Coronary artery (tissue), 2 donors: ENCODE results near the gene FKBP3.

Source experiments
- DNase-seq: peaks from one replicate; pipeline ENCODE4 v3.0.0-alpha.2; 2017; ENCODE audit warnings: low spot score
- H3K27ac ChIP-seq, 2 donors: fragments of 200-600 bp; sonication (generic); one replicate each; pipeline ENCODE4 v1.5.1; 2016 to 2019
- H3K4me3 ChIP-seq: fragments of 200-600 bp; sonication (generic); 2 replicates; pipeline ENCODE4 v1.5.1; 2016; ENCODE audit warnings: mild to moderate bottlenecking, moderate library complexity
- TF ChIP-seq, protein P1 (sequence below): fragments of 200-600 bp; sonication (generic); IDR thresholded peaks from one replicate; pipeline ENCODE4 v1.5.1; 2019; ENCODE audit warnings: antibody characterized with exemption

Gene FKBP3

DNA sequence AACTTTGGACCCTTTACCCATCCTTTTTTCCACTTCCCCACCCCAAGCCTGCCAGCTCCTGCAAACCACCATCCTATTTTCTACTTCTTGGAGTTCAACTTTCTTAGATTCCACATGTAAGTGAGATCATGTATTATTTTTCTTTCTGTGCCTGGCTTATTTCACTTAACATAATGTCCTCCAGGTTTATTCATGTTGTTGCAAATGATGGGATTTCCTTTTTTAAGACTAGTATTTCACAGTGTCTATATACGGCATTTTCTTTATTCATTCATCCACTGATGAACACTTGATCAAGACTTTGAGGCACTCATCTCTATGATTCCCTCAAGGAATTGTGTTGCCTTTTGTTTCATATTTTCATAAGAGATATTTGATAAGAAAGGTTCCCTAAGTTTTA lies 56.0 kb downstream of the FKBP3 start:
- Histone ChIP-seq H3K4me3 (no peak overlapping the region), H3K27ac (no peak overlapping the region)
- TF ChIP-seq, protein P1, sequence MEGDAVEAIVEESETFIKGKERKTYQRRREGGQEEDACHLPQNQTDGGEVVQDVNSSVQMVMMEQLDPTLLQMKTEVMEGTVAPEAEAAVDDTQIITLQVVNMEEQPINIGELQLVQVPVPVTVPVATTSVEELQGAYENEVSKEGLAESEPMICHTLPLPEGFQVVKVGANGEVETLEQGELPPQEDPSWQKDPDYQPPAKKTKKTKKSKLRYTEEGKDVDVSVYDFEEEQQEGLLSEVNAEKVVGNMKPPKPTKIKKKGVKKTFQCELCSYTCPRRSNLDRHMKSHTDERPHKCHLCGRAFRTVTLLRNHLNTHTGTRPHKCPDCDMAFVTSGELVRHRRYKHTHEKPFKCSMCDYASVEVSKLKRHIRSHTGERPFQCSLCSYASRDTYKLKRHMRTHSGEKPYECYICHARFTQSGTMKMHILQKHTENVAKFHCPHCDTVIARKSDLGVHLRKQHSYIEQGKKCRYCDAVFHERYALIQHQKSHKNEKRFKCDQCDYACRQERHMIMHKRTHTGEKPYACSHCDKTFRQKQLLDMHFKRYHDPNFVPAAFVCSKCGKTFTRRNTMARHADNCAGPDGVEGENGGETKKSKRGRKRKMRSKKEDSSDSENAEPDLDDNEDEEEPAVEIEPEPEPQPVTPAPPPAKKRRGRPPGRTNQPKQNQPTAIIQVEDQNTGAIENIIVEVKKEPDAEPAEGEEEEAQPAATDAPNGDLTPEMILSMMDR, result no peak
- DNase-seq, result no peak

DNA sequence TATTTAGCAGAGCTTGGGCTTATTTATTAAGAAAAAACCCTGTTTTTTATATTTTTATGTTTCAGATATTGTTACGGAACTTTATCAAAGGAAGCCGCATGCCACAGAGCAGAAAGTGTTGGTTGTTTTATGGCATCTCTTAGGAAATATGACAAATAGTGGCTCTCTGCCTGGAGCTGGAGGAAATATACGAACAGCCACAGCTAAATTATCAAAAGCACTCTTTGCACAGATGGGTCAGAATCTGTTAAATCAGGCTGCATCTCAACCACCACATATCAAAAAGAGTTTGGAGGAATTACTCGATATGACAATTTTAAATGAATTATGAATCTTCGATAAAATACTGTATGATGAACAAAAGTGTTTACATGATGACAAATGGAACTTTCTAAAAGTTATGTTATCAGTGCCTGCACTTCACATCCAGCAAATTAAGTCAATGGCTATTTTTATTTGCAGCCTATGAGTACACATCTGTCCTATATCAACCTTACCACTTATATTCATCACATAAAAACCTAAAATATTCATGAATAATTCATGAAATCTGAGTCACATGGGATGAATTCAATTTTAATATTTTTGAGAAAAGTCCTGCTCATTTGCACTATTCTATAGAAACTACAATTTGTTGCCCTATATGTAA lies 60.9 kb downstream of the FKBP3 start:
- TF ChIP-seq, protein P1, result no peak
- Histone ChIP-seq H3K4me3 (no peak overlapping the region), H3K27ac (no peak overlapping the region)
- DNase-seq, result no peak

DNA sequence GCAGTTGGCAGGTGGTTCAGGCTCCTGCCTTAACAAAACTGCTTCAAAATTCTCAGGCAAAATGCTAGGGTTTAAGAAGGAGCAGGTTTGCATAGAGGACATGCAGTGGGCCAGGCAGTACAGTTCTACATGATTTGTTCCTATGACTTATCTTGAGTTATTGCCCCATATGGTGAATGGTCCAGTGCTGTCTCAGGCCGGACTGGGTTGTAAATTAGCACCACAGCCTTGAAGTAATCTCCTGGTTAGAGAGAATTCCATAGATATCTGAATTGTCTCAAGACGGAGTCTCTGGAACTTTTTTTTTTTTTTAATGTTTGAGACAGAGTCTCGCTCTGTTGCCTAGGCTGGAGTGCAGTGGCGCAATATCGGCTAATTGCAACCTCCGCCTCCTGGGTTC lies 62.2 kb downstream of the FKBP3 start:
- TF ChIP-seq, protein P1, result no peak
- Histone ChIP-seq H3K27ac (no peak overlapping the region), H3K4me3 (no peak overlapping the region)
- DNase-seq, result no peak

DNA sequence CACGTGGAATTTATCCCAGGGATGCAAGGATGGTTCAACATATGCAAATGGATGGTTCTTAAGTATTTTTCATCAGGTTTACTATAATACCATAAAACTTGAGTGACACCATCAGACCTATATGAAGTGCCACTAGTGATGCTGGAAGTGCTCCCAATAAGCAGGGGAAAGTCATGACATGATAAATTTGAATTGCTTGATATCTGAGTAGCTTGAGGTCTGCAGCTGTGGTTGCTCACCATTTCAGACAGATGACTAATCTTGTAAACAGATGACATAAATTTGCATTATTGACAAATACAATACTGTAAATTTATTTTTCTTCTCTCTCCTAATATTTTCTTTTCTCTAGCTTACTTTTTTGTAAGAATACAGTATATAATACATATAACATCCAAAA lies 64.1 kb downstream of the FKBP3 start:
- no peak overlapping the region for H3K27ac ChIP-seq
- no peak for DNase-seq
- TF ChIP-seq, protein P1, result no peak
- no peak overlapping the region for H3K4me3 ChIP-seq

DNA sequence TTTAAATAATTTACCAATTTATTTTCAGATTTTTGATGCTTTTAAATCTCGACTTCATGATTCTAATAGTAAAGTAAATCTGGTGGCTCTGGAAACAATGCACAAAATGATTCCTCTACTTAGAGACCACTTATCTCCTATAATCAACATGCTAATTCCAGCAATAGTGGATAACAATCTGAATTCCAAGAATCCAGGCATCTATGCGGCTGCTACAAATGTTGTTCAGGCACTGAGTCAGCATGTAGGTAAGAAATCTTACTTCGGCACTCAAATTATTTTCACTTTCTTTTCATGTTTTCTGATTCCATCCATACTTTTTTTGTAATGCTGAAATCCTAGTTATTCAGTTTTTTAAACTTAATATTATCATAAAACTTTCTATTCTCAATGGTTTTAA lies 65.9 kb downstream of the FKBP3 start:
- TF ChIP-seq, protein P1, result no peak
- H3K27ac ChIP-seq, result no peak overlapping the region
- no peak overlapping the region for H3K4me3 ChIP-seq
- no peak for DNase-seq

DNA sequence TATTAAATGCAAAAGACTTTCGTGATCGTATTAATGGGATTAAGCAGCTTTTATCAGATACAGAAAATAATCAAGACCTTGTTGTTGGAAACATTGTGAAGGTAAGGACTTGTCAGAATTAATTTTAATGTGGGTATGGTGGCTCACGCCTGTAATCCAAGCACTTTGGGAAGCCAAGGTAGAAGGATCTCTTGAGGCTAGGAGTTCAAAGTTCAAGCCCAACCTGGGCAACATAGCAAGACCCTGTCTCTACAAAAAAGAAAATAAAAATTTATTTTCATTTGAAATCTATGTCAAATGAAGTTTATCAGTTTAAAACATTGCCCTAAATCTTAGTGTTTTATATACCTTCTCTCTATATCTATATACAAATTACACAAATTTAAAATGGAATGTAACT lies 67.6 kb downstream of the FKBP3 start:
- no peak overlapping the region for H3K4me3 ChIP-seq
- TF ChIP-seq, protein P1, result no peak
- H3K27ac ChIP-seq, result no peak overlapping the region
- DNase-seq, result no peak

DNA sequence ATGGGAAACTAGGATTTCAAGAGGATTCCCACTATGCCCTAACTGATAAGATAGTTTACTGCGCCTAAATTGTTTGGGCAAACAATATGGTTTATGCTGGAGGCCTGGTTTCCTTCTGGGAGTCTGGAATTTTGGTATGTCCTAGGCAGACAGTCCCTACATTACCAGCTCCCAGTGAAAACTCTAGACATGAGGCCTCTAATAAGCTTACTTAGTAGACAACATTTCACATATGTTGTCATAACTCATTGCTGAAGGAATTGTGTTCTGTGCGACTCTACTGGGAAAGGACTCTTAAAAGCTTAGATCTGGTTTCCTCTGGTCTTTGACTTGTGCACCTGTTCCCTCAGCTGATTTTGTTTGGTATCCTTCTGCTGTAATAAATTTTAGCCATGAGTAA lies 68.3 kb downstream of the FKBP3 start:
- Histone ChIP-seq H3K4me3 (no peak overlapping the region), H3K27ac (no peak overlapping the region)
- TF ChIP-seq, protein P1, result no peak
- DNase-seq, result no peak
